GM19025 (cell line): ENCODE measurements around the gene SELENOW.
"Not testable (repeated sequence)": the region's sequence is repeated elsewhere in the genome, so short reads cannot be mapped to it uniquely, and the experiment has no call there.

Source experiments
- ATAC-seq: cut with Tn5 transposase; IDR thresholded peaks from one replicate; pipeline ENCODE4 v1.9.1; 2021; ENCODE audit warnings: mild to moderate bottlenecking, low read depth, moderate library complexity; ENCODE audit not compliant: unreplicated experiment

The SELENOW gene

GRCh38 chr19:47778049-47778953, at the start of gene SELENOW:
Gene SELENOW, plus strand, starts transcription at chr19:47778703. Its CDS starts 83 bp downstream, at chr19:47778786.
- ATAC-seq, result peak; percentile 77

GRCh38 chr19:47729468-47729798, 49.1 kb upstream of the SELENOW start:
- no peak for ATAC-seq

GRCh38 chr19:47729799-47730520, 48.5 kb upstream of the SELENOW start:
- ATAC-seq, result no peak

- no peak for ATAC-seq
Measured at GRCh38 chr19:47730521-47730889, 48.0 kb upstream of the SELENOW start.

GRCh38 chr19:47730910-47731309, 47.6 kb upstream of the SELENOW start:
- no peak for ATAC-seq

- ATAC-seq, result no peak
Measured at GRCh38 chr19:47735131-47735530, 43.4 kb upstream of the SELENOW start.

- no peak for ATAC-seq
Measured at GRCh38 chr19:47740866-47741519, 37.5 kb upstream of the SELENOW start.

- ATAC-seq, result no peak
Measured at GRCh38 chr19:47741544-47742140, 36.9 kb upstream of the SELENOW start.

GRCh38 chr19:47742634-47743033, 35.9 kb upstream of the SELENOW start:
- no peak for ATAC-seq

GRCh38 chr19:47745010-47745901, 33.2 kb upstream of the SELENOW start, which contains the start of gene NOP53:
Gene NOP53, plus strand, starts transcription at chr19:47745546. Its CDS starts 14 bp downstream, at chr19:47745560.
- peak; percentile 71 for ATAC-seq

GRCh38 chr19:47746129-47746528, 32.4 kb upstream of the SELENOW start:
- ATAC-seq, result not testable (repeated sequence)

- no peak for ATAC-seq
Measured at GRCh38 chr19:47749326-47749725, 29.2 kb upstream of the SELENOW start.

GRCh38 chr19:47750752-47751151, 27.8 kb upstream of the SELENOW start:
- no peak for ATAC-seq

- ATAC-seq, result no peak
Measured at GRCh38 chr19:47752440-47753211, 25.9 kb upstream of the SELENOW start.

- ATAC-seq, result no peak
Measured at GRCh38 chr19:47754206-47755064, 24.1 kb upstream of the SELENOW start.

- no peak for ATAC-seq
Measured at GRCh38 chr19:47755065-47755761, 23.3 kb upstream of the SELENOW start.
